HepG2 (cell line): ENCODE results near the gene VARS1. TPM values are rescaled to one million over a fixed set of nuclear protein-coding genes. Genes with fewer than 3 reads are reported as not detected.
A peak's percentile ranks its signal among the peaks of the same experiment; 100 is the strongest.

Experiments used
- ARNT ChIP-seq: fragments of 450-650 bp; IDR thresholded peaks from 2 replicates; pipeline ENCODE4 v1.6.1; 2017
- CENPT ChIP-seq: sonication (generic); formaldehyde crosslinking; IDR thresholded peaks from 2 replicates; pipeline ENCODE4 v1.8.0; 2022; ENCODE audit warnings: low read depth, mild to moderate bottlenecking, moderate library complexity, missing genetic modification reagents
- MZF1 ChIP-seq: sonication (generic); formaldehyde crosslinking; IDR thresholded peaks from 2 replicates; pipeline ENCODE4 v1.8.1; 2023; ENCODE audit warnings: mild to moderate bottlenecking, missing genetic modification reagents, borderline replicate concordance
- REL ChIP-seq: sonication (generic); formaldehyde crosslinking; conservative IDR thresholded peaks from 2 replicates; pipeline ENCODE4 v1.8.0; 2022; ENCODE audit warnings: mild to moderate bottlenecking, missing genetic modification reagents, moderate library complexity
- REPIN1 ChIP-seq: sonication (generic); formaldehyde crosslinking; IDR thresholded peaks from 2 replicates; pipeline ENCODE4 v1.8.0; 2022; ENCODE audit warnings: missing genetic modification reagents, low read depth, mild to moderate bottlenecking, borderline replicate concordance
- TCF7L2 ChIP-seq: IDR thresholded peaks from 2 replicates; pipeline ENCODE4 v1.6.1; 2011; ENCODE audit warnings: mild to moderate bottlenecking, low read depth, low read length, moderate library complexity
- ZNF235 ChIP-seq: sonication (generic); formaldehyde crosslinking; IDR thresholded peaks from 2 replicates; pipeline ENCODE4 v1.8.1; 2023; ENCODE audit warnings: mild to moderate bottlenecking, missing genetic modification reagents, borderline replicate concordance
- ZNF567 ChIP-seq: sonication (generic); formaldehyde crosslinking; IDR thresholded peaks from 2 replicates; pipeline ENCODE4 v1.8.1; 2023; ENCODE audit warnings: mild to moderate bottlenecking, missing genetic modification reagents, borderline replicate concordance
- ZNF607 ChIP-seq: sonication (generic); formaldehyde crosslinking; IDR thresholded peaks from 2 replicates; pipeline ENCODE4 v1.5.1; 2020; ENCODE audit warnings: missing genetic modification reagents, mild to moderate bottlenecking, borderline replicate concordance
- ZNF7 ChIP-seq: IDR thresholded peaks from 2 replicates; pipeline ENCODE4 v1.6.1; 2016; ENCODE audit warnings: missing biosample characterization, missing genetic modification reagents
- ZNF775 ChIP-seq: sonication (generic); formaldehyde crosslinking; IDR thresholded peaks from 2 replicates; pipeline ENCODE4 v1.4.0; 2020; ENCODE audit warnings: missing genetic modification reagents, mild to moderate bottlenecking, moderate library complexity, borderline replicate concordance
- ZSCAN20 ChIP-seq: sonication (generic); formaldehyde crosslinking; IDR thresholded peaks from 2 replicates; pipeline ENCODE4 v1.4.0; 2020; ENCODE audit warnings: missing genetic modification reagents, mild to moderate bottlenecking, borderline replicate concordance
- polyA plus RNA-seq, 8 experiments: library from polyadenylated mRNA; depleted of rRNA in 3 of 8; stranded (reverse) in 7 of 8; unstranded in 1 of 8; fragments of >200 nt; fragmentation: Illumina TruSeq in 4 of 8; extraction: Trizol in 4 of 8; gene quantifications; 2 replicates each; pipeline versions ENCODE4 v1.2.1 to v1.2.3, GENCODE V29; 2011 to 2016; ENCODE audit warnings: low read depth in 4 of 8, missing spikeins in 1 of 8, mixed read lengths in 1 of 8; ENCODE audit not compliant: insufficient read depth in 1 of 8
- total RNA-seq, 5 experiments: library from RNA; depleted of rRNA; stranded (reverse); fragments of >200 nt; fragmentation: Illumina TruSeq; extraction: Trizol; gene quantifications; 2 replicates each; pipeline ENCODE4 v1.2.3, GENCODE V29; 2016; ENCODE audit warnings: low read depth in 1 of 5
- TF ChIP-seq, protein P1 (sequence below): sonication (generic); formaldehyde crosslinking; IDR thresholded peaks from 2 replicates; pipeline ENCODE4 v1.4.0; 2020; ENCODE audit warnings: mild to moderate bottlenecking, missing genetic modification reagents
- TF ChIP-seq, protein P2 (sequence below): sonication (generic); formaldehyde crosslinking; IDR thresholded peaks from 2 replicates; pipeline ENCODE4 v1.4.0; 2020; ENCODE audit warnings: mild to moderate bottlenecking, missing genetic modification reagents, borderline replicate concordance
- TF ChIP-seq, protein P3 (sequence below), 2 experiments: sonication (generic) in 1 of 2; formaldehyde crosslinking in 1 of 2; IDR thresholded peaks; 2 replicates each; pipeline versions ENCODE4 v1.5.1 to v1.6.1; 2011 to 2020; ENCODE audit warnings: borderline replicate concordance in 1 of 2, low read depth in 1 of 2, low read length in 1 of 2, mild to moderate bottlenecking in 1 of 2, missing genetic modification reagents in 1 of 2, moderate library complexity in 1 of 2
- TF ChIP-seq, protein P4 (sequence below): sonication (generic); formaldehyde crosslinking; IDR thresholded peaks from 2 replicates; pipeline ENCODE4 v1.5.1; 2020; ENCODE audit warnings: mild to moderate bottlenecking, missing genetic modification reagents, moderate library complexity
- TF ChIP-seq, protein P5 (sequence below): IDR thresholded peaks from 2 replicates; pipeline ENCODE4 v1.6.1; 2018; ENCODE audit warnings: missing genetic modification reagents, mild to moderate bottlenecking, missing compliant biosample characterization

Gene VARS1
- total and polyA plus RNA-seq, 2 of the 13 experiments (the other 11 are each of a cell fraction or from before 2014, with no cell fraction given) = 14.7 to 56.1 TPM

DNA sequence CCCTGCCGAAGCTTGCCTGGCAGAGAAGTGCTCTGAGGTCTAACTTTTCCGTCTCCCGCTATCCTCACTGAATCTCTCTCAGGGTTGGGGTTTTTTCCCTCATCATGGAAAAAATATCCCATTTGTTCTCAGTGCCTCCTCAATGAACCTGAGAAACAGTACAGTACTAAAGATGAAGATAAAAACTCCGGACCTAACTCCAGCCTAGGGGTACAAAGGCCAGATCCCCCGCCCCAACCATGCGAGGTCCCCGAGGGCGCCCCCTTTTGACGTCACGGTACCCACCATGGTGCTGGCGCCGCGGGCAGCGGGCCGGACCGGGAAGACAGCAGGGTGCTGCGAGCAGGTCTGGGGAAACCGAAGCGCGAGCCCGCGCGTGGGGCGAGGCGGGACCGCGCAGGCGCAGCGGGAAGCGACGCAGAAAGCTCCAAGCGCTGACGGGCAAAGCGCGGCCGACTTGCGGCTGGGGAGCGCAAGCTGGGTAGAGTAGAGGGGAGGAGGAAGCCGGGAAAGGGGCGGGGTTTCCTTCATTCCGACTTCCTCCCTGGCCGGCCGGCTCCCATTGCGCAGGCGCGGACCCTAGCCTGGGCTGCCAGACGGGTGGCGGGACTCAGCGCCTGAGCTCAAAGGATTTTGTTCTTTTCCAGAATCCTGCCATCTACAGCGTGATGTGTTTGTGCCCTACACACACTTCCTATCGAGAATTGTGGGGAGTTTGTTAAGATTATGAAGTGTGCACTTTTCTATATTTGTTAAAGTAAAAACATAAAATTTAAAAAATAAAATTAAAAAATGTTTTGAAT lies 11.1 kb upstream of the VARS1 start, which contains the start of gene LSM2 (continued):
- TF ChIP-seq ZNF567 (CRISPR knock-in tag) = no peak
- no peak for TF ChIP-seq ARNT
- TF ChIP-seq, protein P1, sequence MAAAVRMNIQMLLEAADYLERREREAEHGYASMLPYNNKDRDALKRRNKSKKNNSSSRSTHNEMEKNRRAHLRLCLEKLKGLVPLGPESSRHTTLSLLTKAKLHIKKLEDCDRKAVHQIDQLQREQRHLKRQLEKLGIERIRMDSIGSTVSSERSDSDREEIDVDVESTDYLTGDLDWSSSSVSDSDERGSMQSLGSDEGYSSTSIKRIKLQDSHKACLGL (CRISPR knock-in tag) = peak; percentile 88; the same call in 1 of the 2 replicates
- peak; percentile 78; the same call in 1 of the 2 replicates for TF ChIP-seq ZNF607
- TF ChIP-seq TCF7L2 = no peak
- peak; percentile 94 for TF ChIP-seq ZSCAN20 (CRISPR knock-in tag)
- peak; percentile 67; the same call in 1 of the 2 replicates for TF ChIP-seq ZNF235 (CRISPR knock-in tag)
- TF ChIP-seq, protein P2, sequence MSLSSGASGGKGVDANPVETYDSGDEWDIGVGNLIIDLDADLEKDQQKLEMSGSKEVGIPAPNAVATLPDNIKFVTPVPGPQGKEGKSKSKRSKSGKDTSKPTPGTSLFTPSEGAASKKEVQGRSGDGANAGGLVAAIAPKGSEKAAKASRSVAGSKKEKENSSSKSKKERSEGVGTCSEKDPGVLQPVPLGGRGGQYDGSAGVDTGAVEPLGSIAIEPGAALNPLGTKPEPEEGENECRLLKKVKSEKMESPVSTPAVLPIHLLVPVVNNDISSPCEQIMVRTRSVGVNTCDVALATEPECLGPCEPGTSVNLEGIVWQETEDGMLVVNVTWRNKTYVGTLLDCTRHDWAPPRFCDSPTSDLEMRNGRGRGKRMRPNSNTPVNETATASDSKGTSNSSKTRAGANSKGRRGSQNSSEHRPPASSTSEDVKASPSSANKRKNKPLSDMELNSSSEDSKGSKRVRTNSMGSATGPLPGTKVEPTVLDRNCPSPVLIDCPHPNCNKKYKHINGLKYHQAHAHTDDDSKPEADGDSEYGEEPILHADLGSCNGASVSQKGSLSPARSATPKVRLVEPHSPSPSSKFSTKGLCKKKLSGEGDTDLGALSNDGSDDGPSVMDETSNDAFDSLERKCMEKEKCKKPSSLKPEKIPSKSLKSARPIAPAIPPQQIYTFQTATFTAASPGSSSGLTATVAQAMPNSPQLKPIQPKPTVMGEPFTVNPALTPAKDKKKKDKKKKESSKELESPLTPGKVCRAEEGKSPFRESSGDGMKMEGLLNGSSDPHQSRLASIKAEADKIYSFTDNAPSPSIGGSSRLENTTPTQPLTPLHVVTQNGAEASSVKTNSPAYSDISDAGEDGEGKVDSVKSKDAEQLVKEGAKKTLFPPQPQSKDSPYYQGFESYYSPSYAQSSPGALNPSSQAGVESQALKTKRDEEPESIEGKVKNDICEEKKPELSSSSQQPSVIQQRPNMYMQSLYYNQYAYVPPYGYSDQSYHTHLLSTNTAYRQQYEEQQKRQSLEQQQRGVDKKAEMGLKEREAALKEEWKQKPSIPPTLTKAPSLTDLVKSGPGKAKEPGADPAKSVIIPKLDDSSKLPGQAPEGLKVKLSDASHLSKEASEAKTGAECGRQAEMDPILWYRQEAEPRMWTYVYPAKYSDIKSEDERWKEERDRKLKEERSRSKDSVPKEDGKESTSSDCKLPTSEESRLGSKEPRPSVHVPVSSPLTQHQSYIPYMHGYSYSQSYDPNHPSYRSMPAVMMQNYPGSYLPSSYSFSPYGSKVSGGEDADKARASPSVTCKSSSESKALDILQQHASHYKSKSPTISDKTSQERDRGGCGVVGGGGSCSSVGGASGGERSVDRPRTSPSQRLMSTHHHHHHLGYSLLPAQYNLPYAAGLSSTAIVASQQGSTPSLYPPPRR (CRISPR knock-in tag) = peak; percentile 80
- peak; percentile 92 for TF ChIP-seq ZNF775 (CRISPR knock-in tag)
- TF ChIP-seq ZNF7 (CRISPR knock-in tag) = no peak
- TF ChIP-seq, protein P3, sequence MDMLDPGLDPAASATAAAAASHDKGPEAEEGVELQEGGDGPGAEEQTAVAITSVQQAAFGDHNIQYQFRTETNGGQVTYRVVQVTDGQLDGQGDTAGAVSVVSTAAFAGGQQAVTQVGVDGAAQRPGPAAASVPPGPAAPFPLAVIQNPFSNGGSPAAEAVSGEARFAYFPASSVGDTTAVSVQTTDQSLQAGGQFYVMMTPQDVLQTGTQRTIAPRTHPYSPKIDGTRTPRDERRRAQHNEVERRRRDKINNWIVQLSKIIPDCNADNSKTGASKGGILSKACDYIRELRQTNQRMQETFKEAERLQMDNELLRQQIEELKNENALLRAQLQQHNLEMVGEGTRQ (IDR thresholded peaks at IDR 0.05; ENCODE audit: low read depth, low read length) = no peak
- TF ChIP-seq, protein P3 (CRISPR knock-in tag; IDR thresholded peaks at IDR 0.05; ENCODE audit: borderline replicate concordance) = no peak
- TF ChIP-seq REL (CRISPR knock-in tag) = no peak
- TF ChIP-seq, protein P4, sequence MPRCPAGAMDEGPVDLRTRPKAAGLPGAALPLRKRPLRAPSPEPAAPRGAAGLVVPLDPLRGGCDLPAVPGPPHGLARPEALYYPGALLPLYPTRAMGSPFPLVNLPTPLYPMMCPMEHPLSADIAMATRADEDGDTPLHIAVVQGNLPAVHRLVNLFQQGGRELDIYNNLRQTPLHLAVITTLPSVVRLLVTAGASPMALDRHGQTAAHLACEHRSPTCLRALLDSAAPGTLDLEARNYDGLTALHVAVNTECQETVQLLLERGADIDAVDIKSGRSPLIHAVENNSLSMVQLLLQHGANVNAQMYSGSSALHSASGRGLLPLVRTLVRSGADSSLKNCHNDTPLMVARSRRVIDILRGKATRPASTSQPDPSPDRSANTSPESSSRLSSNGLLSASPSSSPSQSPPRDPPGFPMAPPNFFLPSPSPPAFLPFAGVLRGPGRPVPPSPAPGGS (CRISPR knock-in tag) = peak; percentile 95
- TF ChIP-seq MZF1 (CRISPR knock-in tag) = peak; percentile 69; the same call in 1 of the 2 replicates
- no peak; the same call in 1 of the 2 replicates for TF ChIP-seq CENPT
- peak; percentile 96 for TF ChIP-seq REPIN1 (CRISPR knock-in tag)
- TF ChIP-seq, protein P5, sequence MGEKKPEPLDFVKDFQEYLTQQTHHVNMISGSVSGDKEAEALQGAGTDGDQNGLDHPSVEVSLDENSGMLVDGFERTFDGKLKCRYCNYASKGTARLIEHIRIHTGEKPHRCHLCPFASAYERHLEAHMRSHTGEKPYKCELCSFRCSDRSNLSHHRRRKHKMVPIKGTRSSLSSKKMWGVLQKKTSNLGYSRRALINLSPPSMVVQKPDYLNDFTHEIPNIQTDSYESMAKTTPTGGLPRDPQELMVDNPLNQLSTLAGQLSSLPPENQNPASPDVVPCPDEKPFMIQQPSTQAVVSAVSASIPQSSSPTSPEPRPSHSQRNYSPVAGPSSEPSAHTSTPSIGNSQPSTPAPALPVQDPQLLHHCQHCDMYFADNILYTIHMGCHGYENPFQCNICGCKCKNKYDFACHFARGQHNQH (CRISPR knock-in tag) = peak; percentile 93
